Right renal cortex interstitium (tissue), 3 donors: ENCODE results near the gene LYRM4. TPM values are rescaled to one million over a fixed set of nuclear protein-coding genes. Genes with fewer than 3 reads are reported as not detected.

Source experiments
- DNase-seq, 3 donors: peaks; one replicate each; pipeline ENCODE4 v3.0.0-alpha.2; 2013; ENCODE audit warnings: low read depth in 3 of 3, low spot score in 2 of 3
- polyA plus RNA-seq, 3 donors: library from polyadenylated mRNA; unstranded; fragments of 120-200 nt; gene quantifications; one replicate each; pipeline ENCODE4 v1.2.1, GENCODE V29; 2013; ENCODE audit not compliant: insufficient read length in 3 of 3

The LYRM4 gene
- polyA plus RNA-seq, 3 donors = 41.3 to 43.6 (median 43.1) TPM

DNA sequence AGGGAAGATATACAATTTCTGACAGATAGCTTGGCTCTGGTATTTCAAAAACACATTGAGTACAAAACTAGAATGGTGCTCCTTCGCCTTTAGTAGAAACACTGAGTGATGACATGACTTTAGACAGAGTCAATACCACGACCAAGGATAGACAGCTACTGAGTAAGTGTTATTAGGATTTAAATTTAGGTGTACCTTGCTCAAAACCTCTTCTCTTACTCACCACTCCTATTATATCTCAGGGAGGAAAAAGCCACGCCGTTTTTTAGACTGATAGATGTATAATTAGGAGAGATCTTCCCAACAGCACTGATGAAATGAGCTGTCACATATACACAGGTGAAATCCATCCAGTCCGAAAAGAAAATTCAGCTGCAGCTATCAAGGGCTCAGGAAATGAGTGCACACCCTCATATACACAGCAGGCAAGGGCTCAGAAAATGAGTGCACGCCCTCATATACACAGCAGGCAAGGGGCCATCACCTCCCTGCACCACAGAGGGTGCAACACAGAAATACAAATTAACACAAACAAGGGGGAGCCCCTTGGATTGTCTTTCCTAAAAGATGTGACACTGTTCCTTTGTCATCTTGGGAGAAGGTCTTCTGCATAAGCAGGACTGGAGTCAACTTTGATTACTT lies 53.7 kb downstream of the LYRM4 start:
- no peak for DNase-seq

DNA sequence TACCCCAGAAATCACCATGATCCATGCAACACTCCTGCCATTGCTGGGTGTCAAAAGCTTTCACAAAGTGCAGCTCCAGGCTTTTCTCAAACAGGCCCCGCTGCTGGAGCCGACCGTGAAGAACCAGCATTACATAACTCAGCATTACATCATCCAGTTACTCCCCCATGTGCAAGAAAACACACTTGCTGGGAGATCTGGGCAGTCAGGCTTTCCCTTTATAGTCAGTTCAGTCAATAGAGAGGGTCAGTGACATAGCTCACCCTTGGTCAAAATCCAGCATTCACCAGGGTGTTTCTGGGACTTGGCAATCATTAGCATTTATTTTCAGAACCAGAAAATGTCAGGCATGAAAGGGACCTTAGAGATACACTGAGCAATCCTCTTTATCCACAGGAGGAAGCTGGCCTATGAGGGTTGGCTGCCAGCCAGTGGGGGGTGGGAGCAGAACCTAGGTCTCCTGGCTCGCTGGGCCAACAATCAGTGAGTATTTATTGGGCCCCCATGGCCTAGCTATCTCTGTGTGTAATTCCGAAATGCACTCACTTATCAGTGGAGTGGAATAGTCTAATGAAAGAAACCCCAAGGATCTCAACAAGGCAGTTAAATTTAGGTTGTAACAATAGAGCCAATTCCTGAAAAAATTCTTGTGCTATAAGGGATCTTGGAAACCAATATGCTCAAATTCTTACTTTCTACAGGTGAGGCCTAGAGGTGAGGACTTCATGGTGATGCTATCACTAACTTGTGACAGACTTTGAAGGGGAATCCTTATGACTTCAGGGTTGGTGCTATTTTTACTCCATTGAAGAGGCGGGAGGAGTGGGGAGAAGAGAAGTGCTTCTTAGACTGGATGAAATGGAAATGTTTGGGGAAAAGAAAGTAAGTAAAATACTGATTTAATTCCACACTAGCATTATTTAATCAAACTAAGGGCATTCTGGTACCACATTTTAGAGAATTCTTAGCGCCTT lies 54.6 kb downstream of the LYRM4 start:
- no peak for DNase-seq

DNA sequence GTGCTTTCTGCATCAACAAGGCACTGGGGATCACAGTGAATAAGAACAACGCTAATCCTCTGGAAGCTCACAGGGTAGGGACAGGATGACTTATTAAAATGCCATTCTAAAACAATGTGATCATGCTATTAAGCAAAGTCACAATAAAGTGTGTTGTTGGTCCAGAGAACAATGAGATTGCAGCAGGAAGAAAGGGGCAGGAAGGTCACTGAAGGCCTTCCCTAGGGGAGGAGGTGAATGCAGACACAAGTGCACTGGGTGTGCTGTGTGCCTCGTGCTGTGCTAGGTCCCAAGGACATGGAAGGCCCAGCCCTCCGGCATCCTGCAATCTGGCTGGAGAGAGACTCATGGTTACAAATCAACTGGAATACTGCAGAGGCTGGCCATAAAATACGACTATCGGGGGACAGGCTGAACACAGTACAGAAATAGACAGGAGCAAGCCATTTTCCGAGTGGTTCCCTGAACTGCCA lies 55.7 kb downstream of the LYRM4 start:
- DNase-seq = no peak

DNA sequence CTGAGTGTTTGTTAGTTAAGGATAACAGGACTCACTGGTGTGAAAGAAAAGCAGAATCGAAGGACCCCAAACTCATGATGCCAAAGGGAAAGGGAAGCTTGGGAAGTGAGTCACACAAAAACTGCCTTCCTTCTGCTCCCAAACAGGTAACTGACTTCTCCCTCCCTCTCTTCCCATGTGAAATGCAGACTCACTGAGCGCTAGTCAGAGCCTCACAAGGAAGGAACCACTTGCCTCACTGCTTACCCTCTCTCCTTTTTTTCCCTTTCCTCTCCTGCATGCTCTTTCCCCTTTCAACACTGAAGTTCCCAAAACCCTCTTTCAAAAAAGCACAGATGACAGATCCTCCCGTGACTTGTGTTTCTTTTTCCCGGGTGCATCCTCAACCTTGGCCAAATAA lies 56.4 kb downstream of the LYRM4 start:
- no peak for DNase-seq

DNA sequence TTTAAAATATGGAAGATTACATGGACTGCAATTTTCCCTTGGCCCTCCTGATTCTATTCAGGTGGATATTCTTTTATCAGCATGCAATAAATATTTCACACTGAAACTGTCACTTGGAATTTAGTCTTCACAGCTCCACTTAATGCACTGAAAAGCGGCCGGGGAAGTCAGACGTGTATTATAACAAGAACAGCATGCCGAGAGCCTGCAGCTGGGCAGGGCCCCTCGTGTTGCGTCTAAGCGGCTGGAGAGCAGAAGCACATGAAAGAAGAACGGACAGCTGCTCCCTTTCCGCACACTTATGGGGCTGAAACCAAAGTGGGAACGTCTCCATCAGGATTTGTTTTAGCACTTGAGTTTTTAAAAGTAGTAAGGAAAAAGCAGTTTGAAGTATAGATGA lies 57.2 kb downstream of the LYRM4 start:
- DNase-seq = no peak

DNA sequence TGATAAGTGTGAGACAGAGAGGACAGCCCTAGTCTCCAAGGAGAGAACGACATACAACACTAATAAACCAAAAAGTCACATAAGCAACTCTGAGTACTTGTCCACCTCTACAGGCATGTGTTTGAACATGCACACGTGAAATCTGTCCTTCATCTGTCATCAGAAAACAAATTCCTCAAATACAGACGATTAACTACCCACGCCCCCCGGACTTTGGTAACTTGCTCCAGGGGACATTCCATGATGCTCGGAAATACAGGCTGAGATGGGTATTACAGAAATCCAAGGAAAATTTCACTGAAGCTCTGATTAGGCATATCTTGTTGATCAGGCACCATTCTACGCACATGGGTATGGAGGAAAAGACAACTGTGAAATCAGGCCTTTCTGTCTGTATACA lies 57.8 kb downstream of the LYRM4 start:
- DNase-seq = no peak

DNA sequence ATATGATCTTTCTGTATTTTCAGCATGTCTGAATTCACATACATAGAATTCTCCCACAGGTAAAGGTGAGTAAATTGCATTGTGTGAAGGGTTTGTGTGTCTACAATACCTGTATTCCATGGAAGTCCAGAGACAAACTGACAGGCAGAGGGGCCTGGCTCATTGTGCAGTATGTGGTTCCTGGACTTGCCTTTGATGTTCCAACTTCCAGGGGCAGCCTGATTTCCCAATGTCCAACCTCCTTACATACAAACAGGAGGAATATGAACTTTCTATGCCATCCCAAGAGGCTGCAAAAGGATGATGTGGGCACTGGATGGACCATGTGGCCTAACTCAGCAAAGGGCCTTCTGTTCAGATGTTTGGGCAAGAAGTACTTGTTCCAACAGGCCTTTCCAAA lies 58.5 kb downstream of the LYRM4 start:
- DNase-seq = no peak

DNA sequence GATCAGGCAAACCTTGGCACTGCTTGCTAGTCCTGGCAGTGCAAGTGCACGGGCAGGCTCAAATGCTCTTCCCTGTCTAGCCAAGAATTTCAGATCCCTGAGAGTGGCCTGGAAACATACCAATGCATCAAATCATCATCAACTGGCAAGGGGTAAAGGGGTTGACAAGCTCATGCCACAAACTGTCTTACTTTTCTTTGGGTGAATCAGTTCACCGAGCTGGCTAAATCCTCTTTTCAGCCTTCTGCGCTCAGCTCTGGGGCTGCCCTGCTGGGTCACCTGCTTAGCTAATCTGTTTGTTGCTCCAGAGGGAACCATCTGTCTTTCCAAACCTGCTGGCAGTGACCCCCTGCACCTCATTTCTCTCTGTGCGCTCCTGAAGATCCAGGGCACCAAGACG lies 59.5 kb downstream of the LYRM4 start:
- DNase-seq = no peak

DNA sequence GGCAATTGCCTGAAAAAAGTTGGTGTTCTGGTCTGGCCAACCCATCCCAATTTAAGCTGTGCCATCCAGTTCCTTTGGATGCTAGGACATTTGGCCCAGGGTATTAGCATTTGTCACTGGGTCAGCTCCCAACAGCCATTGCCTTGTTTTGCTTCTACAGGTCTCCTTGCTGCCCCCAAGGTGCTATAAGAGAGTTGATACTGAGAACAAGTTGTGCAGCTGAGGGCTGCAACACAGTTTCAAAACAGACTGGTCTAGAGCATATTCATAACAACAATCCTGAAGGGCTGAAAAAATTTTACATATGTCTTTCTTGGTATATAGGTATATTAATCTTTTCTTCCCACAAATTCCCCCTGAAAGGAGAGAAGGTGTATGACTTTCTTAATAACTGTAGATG lies 61.0 kb downstream of the LYRM4 start:
- DNase-seq = no peak

DNA sequence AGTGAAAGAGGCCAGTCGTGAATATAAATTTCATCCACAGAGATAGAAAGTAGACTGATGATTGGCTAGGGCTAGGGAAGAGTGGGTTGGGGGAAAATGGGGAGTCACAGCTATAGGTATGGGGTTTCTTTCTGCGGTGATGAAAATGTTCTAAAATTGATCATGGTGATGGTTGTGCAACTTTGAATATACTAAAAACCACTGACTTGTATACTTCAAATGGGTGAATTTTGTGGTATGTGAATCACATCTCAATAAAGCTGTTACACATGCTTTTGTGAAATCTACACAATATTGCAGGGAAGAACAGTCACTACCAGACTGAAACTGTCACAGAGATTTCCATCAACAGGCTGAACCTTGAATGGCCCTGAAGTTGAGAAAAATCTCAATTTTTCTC lies 61.5 kb downstream of the LYRM4 start:
- no peak for DNase-seq

DNA sequence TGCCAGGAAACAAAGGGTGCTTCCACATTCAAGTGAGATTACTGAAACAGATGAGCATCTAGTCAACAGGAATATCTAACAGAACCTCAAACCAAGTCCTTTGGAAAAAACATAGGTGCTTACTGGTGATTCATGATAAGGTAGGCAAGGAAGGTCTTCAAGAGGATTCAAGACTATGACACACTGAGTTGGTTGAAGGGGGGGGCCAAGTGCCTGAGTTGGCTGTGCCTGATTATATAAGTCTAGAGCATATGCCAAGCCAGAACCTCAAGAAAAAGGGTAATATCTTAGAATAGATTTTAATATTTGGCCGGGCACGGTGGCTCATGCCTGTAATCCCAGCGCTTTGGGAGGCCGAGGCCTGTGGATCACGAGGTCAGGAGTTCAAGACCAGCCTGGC lies 63.7 kb downstream of the LYRM4 start:
- no peak for DNase-seq

DNA sequence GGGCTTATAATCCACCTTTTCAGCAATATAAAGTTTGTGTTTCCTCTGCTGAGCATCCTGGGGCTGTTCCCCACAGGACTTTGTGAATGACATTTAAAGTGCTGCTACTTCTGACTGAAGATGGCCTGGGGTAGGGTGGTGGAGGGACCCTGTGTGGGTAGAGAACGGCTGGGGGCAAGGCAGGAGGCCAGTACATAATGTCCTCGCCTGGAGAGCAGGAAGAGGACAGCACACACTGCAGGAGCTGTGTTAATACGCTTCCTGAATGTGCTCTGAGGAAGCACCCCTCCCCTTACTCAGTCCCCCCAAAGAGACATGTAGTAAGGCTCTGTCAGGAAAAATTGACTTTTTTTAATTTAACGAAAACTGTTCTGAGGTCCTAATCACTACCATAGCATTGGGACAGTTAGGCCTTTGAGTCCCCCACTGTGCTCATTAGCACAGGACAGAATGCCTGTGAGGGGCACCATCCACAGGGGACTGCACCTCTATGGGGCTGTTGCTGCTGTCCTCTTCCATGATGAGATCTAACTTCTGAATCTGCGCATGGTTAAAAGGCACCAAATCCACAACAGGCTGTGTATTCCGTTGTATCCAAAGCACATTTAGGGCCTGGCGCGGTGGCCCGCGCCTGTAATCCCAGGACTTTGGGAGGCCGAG lies 68.5 kb downstream of the LYRM4 start:
- DNase-seq = no peak

DNA sequence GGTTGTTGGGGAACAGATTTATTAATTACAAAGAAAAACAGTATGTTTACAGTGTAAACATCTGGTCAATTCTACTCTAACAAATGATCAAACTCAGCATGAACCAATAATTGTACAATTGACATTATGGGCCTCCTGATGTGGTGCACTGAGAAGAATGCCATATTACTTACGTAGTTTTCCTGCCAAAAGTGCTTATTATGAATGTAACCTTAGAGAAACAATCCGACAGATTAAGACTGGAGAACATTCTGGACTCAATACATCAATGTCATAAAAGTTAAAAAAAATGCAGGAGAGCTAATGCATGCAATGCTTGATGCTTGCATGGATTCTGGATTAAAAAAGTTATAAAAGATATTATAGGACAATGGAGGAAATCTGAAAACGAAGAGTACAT lies 69.0 kb downstream of the LYRM4 start:
- DNase-seq = no peak

DNA sequence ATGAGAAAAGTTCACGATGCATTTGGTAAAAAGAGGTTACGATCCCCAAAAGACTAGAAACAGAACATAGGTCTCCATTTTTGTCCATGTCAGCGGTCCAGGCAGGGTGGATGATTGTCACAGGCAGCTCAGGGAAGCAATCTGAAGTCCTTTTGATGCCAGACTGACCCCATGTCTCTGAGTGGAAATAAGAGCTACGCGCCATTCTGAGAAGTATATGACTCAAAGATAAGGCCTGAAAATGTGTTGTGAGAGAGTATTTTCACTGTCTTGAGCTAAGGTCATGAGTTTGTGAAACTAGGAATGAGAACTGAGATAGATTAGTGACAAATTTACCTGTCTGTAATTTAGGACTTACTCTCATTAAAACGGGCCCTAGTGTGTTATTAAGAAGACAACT lies 69.5 kb downstream of the LYRM4 start:
- DNase-seq = no peak

DNA sequence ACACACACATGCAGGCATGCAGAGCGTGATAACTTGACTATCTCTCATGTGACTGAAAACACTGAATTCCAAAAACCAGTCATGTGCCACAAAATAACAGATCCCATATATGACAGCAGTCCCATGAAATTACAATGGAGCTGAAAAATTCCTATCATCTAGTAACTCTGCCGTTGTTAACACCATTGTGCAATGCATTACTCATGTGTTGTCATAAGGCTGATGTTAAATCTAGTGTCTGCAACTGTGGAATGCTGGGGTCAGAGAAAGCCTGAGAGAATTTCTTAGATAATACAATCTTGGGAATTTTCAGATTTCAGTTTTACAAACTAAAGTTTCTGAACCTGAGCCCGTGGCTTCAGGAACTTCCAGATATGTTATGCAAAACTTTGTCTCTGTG lies 70.2 kb downstream of the LYRM4 start:
- no peak for DNase-seq

DNA sequence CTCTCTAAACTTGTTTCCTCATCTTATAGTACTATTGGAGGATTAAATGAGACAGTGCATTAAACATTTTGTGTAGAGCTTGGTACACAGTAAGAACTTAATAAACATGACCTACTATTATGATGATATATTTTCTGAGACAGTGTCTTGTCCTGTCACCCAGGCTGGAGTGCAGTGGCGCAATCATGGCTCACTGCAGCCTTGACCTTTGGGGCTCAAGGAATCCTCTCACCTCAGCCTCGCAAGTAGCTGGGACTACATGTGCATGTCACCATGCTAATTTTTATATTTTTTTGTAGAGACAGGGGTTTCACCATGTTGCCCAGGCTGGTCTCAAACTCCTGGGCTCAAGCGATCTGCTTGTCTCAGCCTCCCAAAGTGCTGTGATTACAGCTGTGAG lies 72.1 kb downstream of the LYRM4 start:
- DNase-seq = no peak

DNA sequence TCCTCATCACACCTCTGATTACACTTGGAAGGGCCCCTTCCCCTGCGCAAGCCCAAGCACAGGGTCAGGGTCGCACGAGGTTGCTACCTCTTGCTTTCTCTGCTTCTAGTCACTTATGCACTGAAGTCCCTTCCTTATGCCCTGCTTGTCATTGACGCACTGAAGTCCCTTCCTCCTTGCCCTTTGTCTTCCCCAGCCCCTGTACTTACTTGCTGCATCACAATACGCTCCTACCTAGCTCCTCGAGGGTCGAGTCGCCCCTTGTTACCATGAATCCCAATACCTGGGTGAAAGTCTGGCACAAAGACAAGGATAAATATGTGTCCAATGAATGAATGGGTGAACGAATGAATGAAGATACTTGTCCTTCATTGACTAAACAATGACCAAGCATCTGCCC lies 75.9 kb downstream of the LYRM4 start:
- DNase-seq = no peak

DNA sequence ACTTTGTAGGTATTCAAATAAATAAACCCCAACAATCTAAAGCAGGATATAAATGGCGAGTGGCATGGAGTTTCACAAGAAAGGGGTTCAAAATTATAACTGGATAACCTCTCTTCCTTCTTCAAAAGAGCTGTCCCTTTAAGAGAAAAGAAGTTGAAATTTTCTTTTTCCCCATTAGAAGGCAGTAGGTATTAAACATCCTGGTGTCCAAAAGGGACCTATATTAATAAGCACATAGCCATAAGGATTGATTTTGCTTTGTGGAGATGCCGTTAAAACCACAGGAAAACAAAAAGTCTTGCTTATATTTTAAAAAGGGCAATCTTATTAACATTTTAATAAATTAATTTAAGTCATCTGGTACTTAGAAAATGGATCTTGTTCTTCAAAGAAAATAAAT lies 76.5 kb downstream of the LYRM4 start:
- no peak for DNase-seq

DNA sequence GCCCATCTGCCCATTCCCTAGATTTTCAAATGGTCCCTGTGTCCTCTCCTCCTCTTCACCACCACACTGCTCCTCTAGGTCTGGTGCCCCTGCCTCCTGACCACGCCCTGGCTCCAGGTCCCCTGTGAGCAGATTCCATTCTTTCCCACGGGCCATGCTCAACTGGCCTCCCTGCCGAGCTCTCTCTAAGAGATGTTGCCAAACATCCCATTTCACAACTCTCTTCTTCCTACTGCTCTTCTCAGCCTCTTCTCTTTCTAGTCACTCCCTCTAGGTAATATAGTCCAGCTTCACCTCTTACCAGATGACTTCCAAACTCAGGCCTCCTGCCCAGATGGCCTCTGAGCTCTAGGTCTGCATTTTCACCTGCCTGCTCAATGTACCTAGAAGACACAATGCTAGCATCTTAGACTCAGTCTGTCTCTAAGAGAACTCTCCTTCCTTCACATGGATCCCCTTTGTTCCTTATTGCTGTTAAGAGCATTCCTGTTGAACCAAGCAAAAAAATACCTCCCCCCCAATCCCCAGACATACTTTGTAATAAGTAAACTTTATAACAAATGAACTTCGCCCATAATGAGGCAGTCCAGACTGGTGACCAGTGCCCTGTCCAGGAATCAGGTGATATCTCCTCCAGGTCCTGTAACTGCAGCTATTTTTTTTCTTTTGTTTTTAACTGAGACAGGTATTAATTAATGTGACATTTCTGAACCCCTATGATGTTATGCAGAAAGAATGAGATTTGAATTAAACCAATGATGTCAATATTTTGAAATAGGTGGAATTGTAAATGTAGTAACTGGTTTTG lies 79.0 kb downstream of the LYRM4 start:
- no peak for DNase-seq

DNA sequence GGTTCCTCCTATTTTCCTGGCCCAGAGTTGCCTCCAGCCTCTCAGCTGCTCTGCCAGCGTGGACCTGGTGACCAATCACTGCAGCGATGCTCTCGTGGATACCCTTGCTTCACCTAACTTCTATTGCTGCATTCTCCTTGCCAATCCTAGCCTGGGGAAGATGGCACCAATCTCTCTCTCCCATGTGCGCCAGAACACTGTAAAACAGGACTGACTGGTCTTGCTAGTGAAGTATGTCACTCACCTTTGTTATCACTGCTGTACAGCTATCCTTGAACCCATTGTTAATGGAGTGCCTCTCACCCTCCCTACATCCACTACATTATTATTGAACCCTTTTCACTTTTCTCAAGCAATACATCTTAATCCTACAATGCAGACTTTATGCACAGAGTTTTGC lies 80.1 kb downstream of the LYRM4 start:
- DNase-seq = no peak

DNA sequence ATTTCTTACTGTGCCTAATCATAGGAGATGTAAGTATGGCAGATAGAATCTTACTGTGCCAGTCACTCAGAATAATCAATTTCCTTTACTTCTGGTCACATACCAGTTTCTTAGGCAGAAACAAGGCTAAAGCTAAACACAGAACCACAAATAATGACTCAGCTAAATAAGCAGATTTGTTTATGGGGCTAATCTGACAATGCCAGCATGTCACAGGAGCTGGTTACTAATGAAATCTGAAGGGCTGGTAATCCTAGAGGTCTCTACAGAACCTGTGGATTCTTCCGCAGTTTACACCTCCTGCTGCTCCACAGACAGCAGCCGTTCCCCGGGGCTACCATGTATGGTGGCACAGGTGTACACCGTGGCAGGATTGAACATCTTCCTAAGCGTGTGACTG lies 80.8 kb downstream of the LYRM4 start:
- DNase-seq = no peak
